Astrocyte (in vitro differentiated cells and primary cell): Measurements from ENCODE around the gene ARSI.

Experiments used
- CTCF ChIP-seq: IDR thresholded peaks from 2 replicates; pipeline ENCODE4 v1.5.1; 2011; ENCODE audit warnings: low read depth, mild to moderate bottlenecking, inconsistent platforms, low read length, moderate library complexity; ENCODE audit not compliant: insufficient read depth
- EZH2 ChIP-seq: IDR thresholded peaks from 2 replicates; pipeline ENCODE4 v1.6.1; 2012; ENCODE audit warnings: mild to moderate bottlenecking, low read length, inconsistent platforms; ENCODE audit not compliant: insufficient read depth

- TF ChIP-seq EZH2 (no peak), CTCF (no peak)
These were observed 36.8 kb downstream of the ARSI start for GRCh38 chr5:150265870-150266383.
